GM23248 (cell line): ENCODE measurements around the gene CDHR3.
"Not testable (repeated sequence)": the region's sequence is repeated elsewhere in the genome, so short reads cannot be mapped to it uniquely, and the experiment has no call there.

Source experiments
- EZH2 ChIP-seq: fragments of 200-600 bp; sonication (generic); IDR thresholded peaks from 2 replicates; pipeline ENCODE4 v1.6.1; 2018; ENCODE audit warnings: antibody characterized with exemption, mild to moderate bottlenecking; ENCODE audit not compliant: insufficient read depth, poor library complexity, severe bottlenecking
- EZH2phosphoT487 ChIP-seq: fragments of 200-600 bp; sonication (generic); IDR thresholded peaks from 2 replicates; pipeline ENCODE4 v1.6.1; 2018; ENCODE audit warnings: antibody characterized with exemption, moderate library complexity, mild to moderate bottlenecking, low read depth; ENCODE audit not compliant: insufficient read depth

- not testable (repeated sequence) for TF ChIP-seq EZH2phosphoT487, EZH2
Measured at GRCh38 chr7:105984808-105985207, 21.7 kb downstream of the CDHR3 start.
